SU-DHL-6 (cell line): ENCODE measurements around the gene CD79B.

Experiments
- CTCF ChIP-seq: fragments of 200-600 bp; sonication (generic); IDR thresholded peaks from one replicate; pipeline ENCODE4 v1.5.1; 2017; ENCODE audit warnings: antibody characterized with exemption, mild to moderate bottlenecking, low read length, moderate library complexity; ENCODE audit not compliant: insufficient read depth, poor library complexity, severe bottlenecking
- EZH2phosphoT487 ChIP-seq: fragments of 200-600 bp; sonication (generic), shearing (Covaris generic); conservative IDR thresholded peaks from 2 replicates; pipeline ENCODE4 v1.6.1; 2018; ENCODE audit warnings: mild to moderate bottlenecking, antibody characterized with exemption, low read length, moderate library complexity, mixed read lengths

- TF ChIP-seq CTCF (no peak), EZH2phosphoT487 (no peak)
These were observed 29.5 kb upstream of the CD79B start for GRCh38 chr17:63961355-63962212.
